Stomach (tissue), 9 donors: ENCODE measurements around the gene SART1. TPM values are rescaled to one million over a fixed set of nuclear protein-coding genes. Genes with fewer than 3 reads are reported as not detected.

Source experiments
- DNase-seq, 2 donors: peaks; one replicate each; pipeline versions ENCODE4 v3.0.0 to v3.0.0-alpha.2; 2013 to 2019
- H3K27ac ChIP-seq, 5 donors: fragments of 200-600 bp in 4 of 5; sonication (generic) in 4 of 5; one replicate each; pipeline ENCODE4 v1.5.1; 2013 to 2019; ENCODE audit warnings: mild to moderate bottlenecking in 1 of 5, moderate library complexity in 1 of 5
- H3K27me3 ChIP-seq, 3 donors: fragments of 200-600 bp; sonication (generic); one replicate each; pipeline ENCODE4 v1.5.1; 2017 to 2019; ENCODE audit warnings: mixed run types in 1 of 3
- H3K36me3 ChIP-seq, 4 donors: fragments of 200-600 bp; sonication (generic); 1 replicate in 3 of 4; 2 replicates in 1 of 4; pipeline ENCODE4 v1.5.1; 2016 to 2019
- H3K4me1 ChIP-seq, 4 donors: fragments of 200-600 bp; sonication (generic); one replicate each; pipeline ENCODE4 v1.5.1; 2016 to 2019
- H3K4me3 ChIP-seq, 4 donors: fragments of 200-600 bp; sonication (generic) in 3 of 4; one replicate each; pipeline ENCODE4 v1.5.1; 2016 to 2019; ENCODE audit warnings: mild to moderate bottlenecking in 1 of 4
- H3K9me3 ChIP-seq, 4 donors: fragments of 200-600 bp; sonication (generic); one replicate each; pipeline ENCODE4 v1.5.1; 2016 to 2019
- CTCF ChIP-seq, 7 experiments: fragments of 450-650 bp in 4 of 7; fragments of 200-600 bp in 3 of 7; sonication (generic) in 3 of 7; IDR thresholded peaks; one replicate each; pipeline ENCODE4 v1.5.1; 2016 to 2019; ENCODE audit warnings: antibody characterized with exemption in 7 of 7, control low read depth in 2 of 7, mild to moderate bottlenecking in 1 of 7
- EP300 ChIP-seq: sonication (generic); formaldehyde crosslinking; IDR thresholded peaks from one replicate; pipeline ENCODE4 v1.6.1; 2017; ENCODE audit warnings: antibody characterized with exemption
- POLR2A ChIP-seq, 4 donors: fragments of 450-650 bp; IDR thresholded peaks; one replicate each; pipeline ENCODE4 v1.6.1; 2016; ENCODE audit warnings: antibody characterized with exemption in 4 of 4, control low read depth in 2 of 4, mild to moderate bottlenecking in 1 of 4, moderate library complexity in 1 of 4
- POLR2AphosphoS5 ChIP-seq, 3 donors: sonication (generic); formaldehyde crosslinking; IDR thresholded peaks; one replicate each; pipeline ENCODE4 v1.6.1; 2016; ENCODE audit warnings: antibody characterized with exemption in 3 of 3
- WGBS, 5 donors: extraction: QIAGEN DNeasy Blood & Tissue Kit in 3 of 5; methylation state at CpG; one replicate each; pipeline versions ENCODE4 v1.1.5 to v1.1.7; 2013 to 2018; 5-methylcytosine and 5-hydroxymethylcytosine counted together
- intact Hi-C: fragments of 100-400 bp; cut with DNase I; formaldehyde crosslinking; loops from one replicate; pipeline ENCODE4 v1.15.1; 2023; ENCODE audit warnings: low total_unique reads
- polyA plus RNA-seq, 3 donors: library from polyadenylated mRNA; stranded (reverse); fragments of 200-250 nt; gene quantifications; one replicate each; pipeline ENCODE4 v1.2.3, GENCODE V29; 2013
- total RNA-seq, 5 donors: library from RNA; depleted of rRNA; stranded (reverse); fragments of >200 nt; gene quantifications; one replicate each; pipeline versions ENCODE4 v1.1.0 to v1.2.3, GENCODE V29; 2014 to 2016
- donor health status: healthy with polysubstance abuse.
- donor health status: Bipolar disorder and iron deficiency.
- donor health status: healthy.

SART1 gene
- total and polyA plus RNA-seq, 8 donors: 26.1 to 278 (median 82.5) TPM

- no peaks in the 10 kb centered on the region for H3K27me3 ChIP-seq
- peaks cover 16 to 24% (median 22%) of the 10 kb centered on the region in 4 donors for H3K36me3 ChIP-seq
- no peaks in the 10 kb centered on the region for H3K4me1 ChIP-seq
- no peak overlapping the region for H3K4me3 ChIP-seq
- 68 to 77% (median 72%) methylated on average over 21 to 22 of the region's 22 CpGs for WGBS, 5 donors
- peak overlapping the region in 1 of 5 donors; percentile 32 for H3K27ac ChIP-seq
- intact Hi-C loops: no loop called here
- DNase-seq: no peak
- H3K9me3 ChIP-seq: no peaks in the 10 kb centered on the region
- no peak for TF ChIP-seq POLR2A (IDR thresholded peaks at IDR 0.05)
- TF ChIP-seq POLR2AphosphoS5 (IDR thresholded peaks at IDR 0.05): no peak
- TF ChIP-seq EP300: no peak
- TF ChIP-seq CTCF (IDR thresholded peaks at IDR 0.05): no peak
Measured at GRCh38 chr11:65982824-65983588, 21.5 kb downstream of the SART1 start.

- intact Hi-C loops: no loop called here
- WGBS, 5 donors: 60 to 90% (median 85%) methylated on average over 1 to 5 of the region's 5 CpGs
- Histone ChIP-seq H3K9me3 (no peaks in the 10 kb centered on the region), H3K4me1 (no peaks in the 10 kb centered on the region), H3K27me3 (no peaks in the 10 kb centered on the region), H3K4me3 (no peak overlapping the region), H3K36me3 (peaks cover 10 to 18% (median 16%) of the 10 kb centered on the region in 4 donors), H3K27ac (no peak overlapping the region)
- TF ChIP-seq EP300: no peak
- no peak for TF ChIP-seq POLR2A (IDR thresholded peaks at IDR 0.05)
- TF ChIP-seq POLR2AphosphoS5 (IDR thresholded peaks at IDR 0.05): no peak
- no peak for TF ChIP-seq CTCF (IDR thresholded peaks at IDR 0.05)
- DNase-seq: no peak
Measured at GRCh38 chr11:65983589-65983987, 22.1 kb downstream of the SART1 start.

- H3K4me3 ChIP-seq: no peak overlapping the region
- WGBS, 5 donors: 73 to 85% (median 76%) methylated on average over 9 of the region's 9 CpGs
- peaks cover 0 to 13% (median 4%) of the 10 kb centered on the region in 4 donors for H3K36me3 ChIP-seq
- peaks cover 0 to 10% (median 3%) of the 10 kb centered on the region in 4 donors for H3K4me1 ChIP-seq
- no peaks in the 10 kb centered on the region for H3K27me3 ChIP-seq
- no peaks in the 10 kb centered on the region for H3K9me3 ChIP-seq
- no peak overlapping the region for H3K27ac ChIP-seq
- TF ChIP-seq CTCF (IDR thresholded peaks at IDR 0.05) (no peak), EP300 (no peak), POLR2A (IDR thresholded peaks at IDR 0.05) (no peak), POLR2AphosphoS5 (IDR thresholded peaks at IDR 0.05) (no peak)
- intact Hi-C loops: no loop called here
- DNase-seq: no peak
Measured at GRCh38 chr11:65987336-65987735, 25.8 kb downstream of the SART1 start.

- Histone ChIP-seq H3K4me1 (peaks cover 0 to 10% (median 3%) of the 10 kb centered on the region in 4 donors), H3K27ac (peak overlapping the region in 3 of 5 donors; percentile 34 to 57 (median 42)), H3K4me3 (no peak overlapping the region), H3K9me3 (no peaks in the 10 kb centered on the region), H3K27me3 (no peaks in the 10 kb centered on the region), H3K36me3 (peaks cover 0 to 13% (median 4%) of the 10 kb centered on the region in 4 donors)
- TF ChIP-seq CTCF (IDR thresholded peaks at IDR 0.05): peak in 6 of 7 experiments; percentile 26 to 99 (median 86)
- peak in 1 of 3 donors; percentile 85 for TF ChIP-seq POLR2AphosphoS5 (IDR thresholded peaks at IDR 0.05)
- no peak for TF ChIP-seq EP300
- no peak for TF ChIP-seq POLR2A (IDR thresholded peaks at IDR 0.05)
- intact Hi-C loops: no loop called here
- 10 to 25% (median 15%) methylated on average over 10 of the region's 10 CpGs for WGBS, 5 donors
- peak; percentile 93 to 98 for DNase-seq
Measured at GRCh38 chr11:65988791-65989592, 27.5 kb downstream of the SART1 start.
